OCI-LY3 (cell line): Measurements from ENCODE around the gene C1QTNF3.

ENCODE experiments used
- H2AFZ ChIP-seq: fragments of 200-600, 300-600 bp; shearing (Covaris generic); 2 replicates; pipeline ENCODE4 v1.6.0; 2014; ENCODE audit warnings: antibody characterized with exemption, low read depth, low read length
- H3K27ac ChIP-seq: fragments of 200-600, 300-600 bp; sonication (generic); 2 replicates; pipeline ENCODE4 v1.5.1; 2014; ENCODE audit warnings: mild to moderate bottlenecking, low read length, moderate library complexity, mixed read lengths
- H3K27me3 ChIP-seq: fragments of 200-600, 300-600 bp; sonication (generic); 2 replicates; pipeline ENCODE4 v1.6.1; 2014; ENCODE audit warnings: low read depth, low read length, mixed read lengths
- H3K36me3 ChIP-seq: fragments of 200-600, 300-600 bp; sonication (generic); replicated peaks from 2 replicates; pipeline ENCODE3; 2014; ENCODE audit warnings: low read depth, low read length, mixed read lengths
- H3K4me1 ChIP-seq: fragments of 300-600, 200-600 bp; sonication (generic); 2 replicates; pipeline ENCODE4 v1.6.1; 2014; ENCODE audit warnings: low read length, mixed read lengths
- H3K4me2 ChIP-seq: fragments of 200-600, 300-600 bp; sonication (generic); 2 replicates; pipeline ENCODE4 v1.6.1; 2014; ENCODE audit warnings: low read length, mixed read lengths
- H3K4me3 ChIP-seq: fragments of 300-600, 200-600 bp; sonication (generic); 2 replicates; pipeline ENCODE4 v1.5.1; 2014; ENCODE audit warnings: antibody characterized with exemption, mild to moderate bottlenecking, low read length, moderate library complexity
- H3K79me2 ChIP-seq: fragments of 300-600, 200-600 bp; shearing (Covaris generic); 2 replicates; pipeline ENCODE4 v1.6.1; 2014; ENCODE audit warnings: mild to moderate bottlenecking, low read length, mixed read lengths
- H3K9ac ChIP-seq: fragments of 300-600, 200-600 bp; shearing (Covaris generic); 2 replicates; pipeline ENCODE4 v1.6.0; 2014; ENCODE audit warnings: mild to moderate bottlenecking, low read length, moderate library complexity
- H3K9me3 ChIP-seq: fragments of 200-600, 300-600 bp; shearing (Covaris generic); 2 replicates; pipeline ENCODE4 v1.6.1; 2014; ENCODE audit warnings: low read length, mixed read lengths; ENCODE audit not compliant: insufficient read depth
- H4K20me1 ChIP-seq: fragments of 200-600, 300-600 bp; sonication (generic); 2 replicates; pipeline ENCODE4 v1.6.1; 2016; ENCODE audit warnings: low read length, mixed read lengths; ENCODE audit not compliant: insufficient read depth
- EZH2phosphoT487 ChIP-seq: fragments of 200-600 bp; shearing (Covaris generic); IDR thresholded peaks from 2 replicates; pipeline ENCODE4 v1.6.1; 2018; ENCODE audit warnings: antibody characterized with exemption, mixed run types, low read depth
- TF ChIP-seq, protein P1 (sequence below): fragments of 200-600, 300-600 bp; sonication (generic); IDR thresholded peaks from 2 replicates; pipeline ENCODE4 v1.5.1; 2014; ENCODE audit warnings: antibody characterized with exemption, low read length, low read depth

C1QTNF3 gene

DNA sequence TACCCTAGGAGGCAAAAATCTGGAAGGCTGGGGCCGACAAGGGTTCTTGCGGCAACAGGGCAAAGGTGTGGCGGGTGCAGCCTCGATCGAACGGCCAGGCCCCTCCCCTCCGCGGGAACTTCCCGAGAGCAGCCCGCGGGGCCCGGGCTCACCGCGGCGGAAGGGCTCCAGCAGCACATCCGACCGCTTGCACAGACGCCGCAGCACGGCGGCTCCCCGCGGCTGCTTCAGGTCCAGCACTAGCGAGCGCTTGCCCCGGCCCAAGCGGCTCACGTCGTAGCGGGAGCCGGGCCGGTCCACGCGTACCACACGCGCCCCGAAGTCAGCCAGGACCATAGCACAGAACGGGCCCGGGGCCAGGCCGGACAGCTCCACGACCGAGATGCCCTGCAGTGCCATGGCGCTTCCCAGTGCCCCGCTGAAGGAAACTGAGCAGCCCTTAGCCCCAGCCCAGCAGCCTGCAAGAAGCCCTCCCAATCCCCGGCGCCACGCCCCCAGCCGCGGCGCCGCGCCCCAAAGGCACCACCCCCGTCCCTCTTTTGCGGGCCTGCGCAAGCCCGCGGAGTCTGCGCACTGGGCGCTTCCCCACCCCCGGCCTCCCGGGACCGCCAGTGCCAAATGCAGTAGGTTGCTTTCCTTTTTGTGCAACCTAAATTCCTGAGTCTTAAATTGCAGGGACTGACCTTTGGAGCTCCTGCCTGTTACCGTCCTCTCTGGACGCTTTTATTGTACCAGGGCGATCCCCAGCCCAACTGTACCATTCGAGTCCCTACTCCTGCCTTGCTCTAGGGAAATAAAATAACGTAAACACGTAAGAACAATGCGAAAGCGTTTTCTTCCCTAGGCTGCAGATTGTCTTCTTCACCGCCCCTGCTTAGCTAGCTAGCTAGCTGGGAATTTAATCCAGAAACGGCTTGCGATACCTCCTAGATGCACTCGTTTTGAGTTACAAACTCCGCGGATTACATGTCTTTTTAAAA is 35.1 kb downstream of the C1QTNF3 start, which contains the start of gene AMACR:
Gene AMACR, minus strand, starts transcription at position 430 of the 980 bp plus-strand sequence. Its CDS starts 31 bp downstream, at position 399.
- Histone ChIP-seq H3K9ac (peak within 1 kb of the TSS; percentile 86), H3K4me1 (peaks cover 11% of the 10 kb centered on the region; the same call in 1 of the 2 replicates), H3K27me3 (no peaks in the 10 kb centered on the region), H3K27ac (peak within 1 kb of the TSS; percentile 76), H3K9me3 (no peaks in the 10 kb centered on the region), H3K36me3 (no peaks in the 10 kb centered on the region), H2AFZ (peak within 1 kb of the TSS; percentile 99), H3K4me2 (peak within 1 kb of the TSS; percentile 89), H4K20me1 (no peaks in the 10 kb centered on the region), H3K4me3 (peak within 1 kb of the TSS; percentile 96), H3K79me2 (no peaks in the 10 kb centered on the region)
- TF ChIP-seq, protein P1, sequence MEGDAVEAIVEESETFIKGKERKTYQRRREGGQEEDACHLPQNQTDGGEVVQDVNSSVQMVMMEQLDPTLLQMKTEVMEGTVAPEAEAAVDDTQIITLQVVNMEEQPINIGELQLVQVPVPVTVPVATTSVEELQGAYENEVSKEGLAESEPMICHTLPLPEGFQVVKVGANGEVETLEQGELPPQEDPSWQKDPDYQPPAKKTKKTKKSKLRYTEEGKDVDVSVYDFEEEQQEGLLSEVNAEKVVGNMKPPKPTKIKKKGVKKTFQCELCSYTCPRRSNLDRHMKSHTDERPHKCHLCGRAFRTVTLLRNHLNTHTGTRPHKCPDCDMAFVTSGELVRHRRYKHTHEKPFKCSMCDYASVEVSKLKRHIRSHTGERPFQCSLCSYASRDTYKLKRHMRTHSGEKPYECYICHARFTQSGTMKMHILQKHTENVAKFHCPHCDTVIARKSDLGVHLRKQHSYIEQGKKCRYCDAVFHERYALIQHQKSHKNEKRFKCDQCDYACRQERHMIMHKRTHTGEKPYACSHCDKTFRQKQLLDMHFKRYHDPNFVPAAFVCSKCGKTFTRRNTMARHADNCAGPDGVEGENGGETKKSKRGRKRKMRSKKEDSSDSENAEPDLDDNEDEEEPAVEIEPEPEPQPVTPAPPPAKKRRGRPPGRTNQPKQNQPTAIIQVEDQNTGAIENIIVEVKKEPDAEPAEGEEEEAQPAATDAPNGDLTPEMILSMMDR, result no peak
- TF ChIP-seq EZH2phosphoT487, result no peak

DNA sequence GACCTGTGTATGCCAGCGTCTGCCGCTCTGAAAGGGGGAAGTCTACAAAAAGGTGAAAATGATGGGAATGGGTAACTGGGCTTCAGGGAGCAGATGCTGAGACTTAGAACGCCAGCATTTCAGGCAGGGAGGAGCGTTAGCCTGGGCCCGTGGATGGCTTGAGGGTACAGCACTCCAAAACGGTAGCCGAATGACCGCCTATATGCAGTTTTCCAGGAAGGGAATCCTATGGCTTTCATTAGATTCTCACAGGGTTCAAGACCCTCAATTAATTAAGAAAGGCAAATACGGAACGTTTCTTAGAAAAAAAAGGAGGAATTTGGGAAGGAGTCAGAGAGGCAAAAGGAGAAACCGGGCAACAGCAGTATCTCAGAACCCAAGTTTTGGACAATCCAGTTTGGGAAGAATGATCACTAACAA is 35.8 kb downstream of the C1QTNF3 start:
- peak overlapping the region; percentile 96 for H3K4me3 ChIP-seq
- H3K27ac ChIP-seq, result peak overlapping the region; percentile 76
- H4K20me1 ChIP-seq, result no peaks in the 10 kb centered on the region
- H2AFZ ChIP-seq, result peak overlapping the region; percentile 91
- TF ChIP-seq, protein P1, result no peak
- TF ChIP-seq EZH2phosphoT487, result no peak
- H3K27me3 ChIP-seq, result no peaks in the 10 kb centered on the region
- H3K79me2 ChIP-seq, result no peaks in the 10 kb centered on the region
- H3K9ac ChIP-seq, result peak overlapping the region; percentile 86
- peak overlapping the region; percentile 89 for H3K4me2 ChIP-seq
- H3K4me1 ChIP-seq, result peaks cover 11% of the 10 kb centered on the region; the same call in 1 of the 2 replicates
- H3K36me3 ChIP-seq, result no peaks in the 10 kb centered on the region
- H3K9me3 ChIP-seq, result no peaks in the 10 kb centered on the region

DNA sequence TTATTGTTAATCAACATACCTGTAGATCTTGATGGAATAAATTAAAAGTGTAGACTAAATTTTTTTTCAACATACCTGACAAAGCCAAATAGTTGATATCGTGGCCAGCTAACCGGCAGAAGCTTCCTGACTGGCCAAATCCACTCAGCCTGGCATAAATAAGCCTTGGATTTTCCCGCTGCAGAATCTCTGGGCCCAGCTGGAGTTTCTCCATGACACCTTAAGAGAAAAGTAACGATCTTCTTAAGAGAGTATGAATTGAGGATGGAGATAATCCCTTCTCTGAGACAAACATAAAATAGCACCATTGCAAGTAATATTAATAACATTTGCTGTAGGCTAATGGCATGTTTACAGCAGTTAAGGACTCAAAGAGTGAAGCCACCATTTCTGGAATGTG is 37.3 kb downstream of the C1QTNF3 start:
- Histone ChIP-seq H3K27ac (no peak overlapping the region), H4K20me1 (no peaks in the 10 kb centered on the region), H3K27me3 (no peaks in the 10 kb centered on the region), H3K4me3 (no peak overlapping the region), H3K4me2 (no peak overlapping the region), H3K9me3 (no peaks in the 10 kb centered on the region), H3K4me1 (peaks cover 11% of the 10 kb centered on the region; the same call in 1 of the 2 replicates), H3K9ac (no peak overlapping the region), H2AFZ (no peak overlapping the region), H3K36me3 (no peaks in the 10 kb centered on the region), H3K79me2 (no peaks in the 10 kb centered on the region)
- TF ChIP-seq, protein P1, result no peak
- TF ChIP-seq EZH2phosphoT487, result no peak

DNA sequence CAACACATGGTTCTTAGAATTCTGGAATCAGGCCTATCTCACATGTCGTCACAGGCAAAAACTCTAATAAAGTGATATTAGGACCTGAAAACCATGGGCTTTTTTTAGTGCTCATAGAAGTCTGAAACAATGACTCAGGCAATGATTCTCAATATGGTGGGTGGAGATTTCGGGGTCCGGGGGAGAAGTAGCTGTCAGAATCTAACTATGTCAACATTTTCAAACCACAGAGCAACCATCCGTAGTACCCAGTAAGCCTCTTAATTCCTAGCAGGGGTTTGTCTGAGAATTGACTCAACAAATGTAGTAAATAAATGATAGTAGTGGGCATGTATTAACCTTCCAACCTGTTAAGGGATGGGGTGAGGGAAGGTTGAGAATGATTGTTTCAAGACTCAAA is 37.8 kb downstream of the C1QTNF3 start:
- Histone ChIP-seq H4K20me1 (no peaks in the 10 kb centered on the region), H3K27ac (no peak overlapping the region), H3K27me3 (no peaks in the 10 kb centered on the region), H3K9me3 (no peaks in the 10 kb centered on the region), H2AFZ (no peak overlapping the region), H3K4me3 (no peak overlapping the region), H3K79me2 (no peaks in the 10 kb centered on the region), H3K4me2 (no peak overlapping the region), H3K4me1 (peaks cover 11% of the 10 kb centered on the region; the same call in 1 of the 2 replicates), H3K9ac (no peak overlapping the region), H3K36me3 (no peaks in the 10 kb centered on the region)
- TF ChIP-seq, protein P1, result no peak
- TF ChIP-seq EZH2phosphoT487, result no peak
